GM10266 (cell line): ENCODE results near the gene LMO3.

Experiments used
- DNase-seq: peaks from one replicate; pipeline ENCODE4 v3.0.0; 2012; ENCODE audit errors: extremely low spot score
- TF ChIP-seq, protein P1 (sequence below): IDR thresholded peaks from 2 replicates; pipeline ENCODE4 v1.5.1; 2012; ENCODE audit warnings: mild to moderate bottlenecking, low read depth; ENCODE audit not compliant: control insufficient read depth, insufficient read depth; ENCODE audit errors: missing control alignments

LMO3 gene

DNA sequence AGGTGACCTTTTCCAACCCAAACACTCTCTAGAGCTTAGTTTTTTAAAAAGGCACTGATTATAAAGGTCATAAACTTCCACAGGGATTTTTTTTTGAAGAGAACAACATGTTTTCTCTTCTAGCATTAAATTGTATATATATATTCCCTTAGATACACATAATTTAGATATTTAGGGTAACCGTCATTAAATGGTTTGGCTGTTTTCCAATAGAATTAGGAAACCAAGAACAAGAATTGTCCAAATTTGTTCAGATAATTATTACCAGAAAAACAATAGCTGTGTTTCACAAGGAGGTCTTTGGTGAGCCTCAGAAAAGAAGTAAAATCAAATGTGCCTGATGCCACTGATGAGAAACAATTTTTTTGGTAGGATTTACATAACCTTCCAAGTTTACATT lies 26.9 kb downstream of the LMO3 start:
- DNase-seq, result no peak
- TF ChIP-seq, protein P1, sequence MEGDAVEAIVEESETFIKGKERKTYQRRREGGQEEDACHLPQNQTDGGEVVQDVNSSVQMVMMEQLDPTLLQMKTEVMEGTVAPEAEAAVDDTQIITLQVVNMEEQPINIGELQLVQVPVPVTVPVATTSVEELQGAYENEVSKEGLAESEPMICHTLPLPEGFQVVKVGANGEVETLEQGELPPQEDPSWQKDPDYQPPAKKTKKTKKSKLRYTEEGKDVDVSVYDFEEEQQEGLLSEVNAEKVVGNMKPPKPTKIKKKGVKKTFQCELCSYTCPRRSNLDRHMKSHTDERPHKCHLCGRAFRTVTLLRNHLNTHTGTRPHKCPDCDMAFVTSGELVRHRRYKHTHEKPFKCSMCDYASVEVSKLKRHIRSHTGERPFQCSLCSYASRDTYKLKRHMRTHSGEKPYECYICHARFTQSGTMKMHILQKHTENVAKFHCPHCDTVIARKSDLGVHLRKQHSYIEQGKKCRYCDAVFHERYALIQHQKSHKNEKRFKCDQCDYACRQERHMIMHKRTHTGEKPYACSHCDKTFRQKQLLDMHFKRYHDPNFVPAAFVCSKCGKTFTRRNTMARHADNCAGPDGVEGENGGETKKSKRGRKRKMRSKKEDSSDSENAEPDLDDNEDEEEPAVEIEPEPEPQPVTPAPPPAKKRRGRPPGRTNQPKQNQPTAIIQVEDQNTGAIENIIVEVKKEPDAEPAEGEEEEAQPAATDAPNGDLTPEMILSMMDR, result no peak

DNA sequence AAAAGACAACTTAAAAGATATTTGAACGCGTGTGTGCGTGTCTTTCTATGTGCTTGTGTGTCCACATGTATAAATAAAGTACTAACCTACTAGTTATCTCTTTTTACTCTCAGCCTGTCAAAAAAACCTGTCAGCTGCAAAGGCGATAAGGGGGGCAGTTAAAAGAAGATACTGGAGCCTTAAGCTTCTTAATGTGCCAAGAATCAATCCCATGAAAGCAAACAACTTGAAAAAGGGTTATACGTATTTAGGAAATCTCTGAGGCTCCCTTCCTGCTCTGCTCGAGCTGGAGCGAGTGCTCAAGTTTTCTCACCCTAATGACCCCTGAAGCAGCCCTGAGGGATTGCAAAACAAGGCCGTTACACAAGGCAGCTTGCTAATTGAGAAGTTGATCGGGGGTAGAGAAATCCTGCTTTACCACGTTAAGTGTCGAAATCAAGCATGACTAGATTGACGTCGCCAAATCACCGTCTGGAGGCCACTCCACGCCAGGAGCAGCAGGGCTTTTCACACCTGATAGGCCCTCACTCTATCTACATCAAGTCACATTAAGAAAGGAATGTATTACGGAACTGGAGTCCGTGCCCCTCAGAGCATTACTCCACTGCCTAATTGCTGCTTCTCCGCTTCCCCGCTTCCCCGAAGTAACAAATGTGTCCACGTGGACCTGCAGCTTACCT lies 32.4 kb downstream of the LMO3 start:
- DNase-seq, result no peak
- TF ChIP-seq, protein P1, result no peak

DNA sequence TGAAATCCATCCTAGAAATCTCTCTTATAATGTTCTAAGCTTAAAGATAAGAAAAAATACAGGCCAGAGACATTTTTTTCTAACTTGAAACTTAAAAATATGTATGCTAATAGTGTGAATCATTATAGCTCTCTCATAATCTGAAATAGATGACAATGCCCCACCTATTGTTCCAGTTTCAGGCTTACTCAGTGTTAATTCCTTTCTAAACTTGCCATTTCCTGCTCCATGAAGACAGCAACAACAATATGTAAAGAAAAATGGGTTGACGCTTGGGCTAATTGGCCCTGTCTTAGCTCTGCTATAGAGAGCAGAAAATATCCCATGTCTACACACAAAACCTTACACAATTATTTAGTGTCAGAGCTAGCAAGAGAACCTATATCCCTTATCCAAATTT lies 37.1 kb downstream of the LMO3 start:
- TF ChIP-seq, protein P1, result no peak
- DNase-seq, result no peak

DNA sequence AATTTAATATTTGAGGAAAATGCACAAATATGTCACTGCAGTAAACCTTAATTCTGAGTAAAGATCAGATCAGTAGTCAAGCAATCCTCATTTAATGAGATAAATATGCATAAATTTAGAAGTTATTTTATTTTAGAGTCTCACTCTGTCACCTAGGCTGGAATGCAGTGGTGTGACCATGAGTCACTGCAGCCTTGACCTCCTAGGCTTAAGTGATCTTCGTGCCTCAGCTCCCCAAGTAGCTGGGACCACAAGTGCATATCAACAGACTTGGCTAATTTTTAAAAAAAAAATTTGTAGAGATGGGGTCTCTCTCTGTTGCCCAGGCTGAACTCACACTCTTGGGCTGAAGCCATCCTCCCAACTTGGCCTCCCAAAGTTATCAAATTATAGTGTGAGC lies 41.3 kb downstream of the LMO3 start:
- no peak for DNase-seq
- TF ChIP-seq, protein P1, result no peak

DNA sequence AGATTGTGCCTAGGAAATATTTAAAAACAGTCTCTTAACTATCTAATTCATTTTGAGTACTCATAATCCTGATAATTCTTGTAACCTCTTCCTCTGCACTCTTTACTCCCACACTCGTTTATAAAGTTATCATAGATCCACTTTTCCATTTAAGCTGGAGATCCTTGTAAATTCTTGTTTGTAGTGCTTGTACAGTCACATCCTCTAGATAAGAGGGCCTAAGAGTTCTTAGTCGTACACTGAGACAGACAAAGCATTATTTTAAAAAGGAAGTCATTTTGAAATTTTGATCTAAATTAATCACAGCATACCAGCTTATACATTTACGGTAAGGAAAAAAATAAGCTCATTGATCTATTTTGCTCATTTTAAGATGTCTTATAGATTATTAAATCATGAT lies 42.5 kb downstream of the LMO3 start:
- no peak for DNase-seq
- TF ChIP-seq, protein P1, result no peak

DNA sequence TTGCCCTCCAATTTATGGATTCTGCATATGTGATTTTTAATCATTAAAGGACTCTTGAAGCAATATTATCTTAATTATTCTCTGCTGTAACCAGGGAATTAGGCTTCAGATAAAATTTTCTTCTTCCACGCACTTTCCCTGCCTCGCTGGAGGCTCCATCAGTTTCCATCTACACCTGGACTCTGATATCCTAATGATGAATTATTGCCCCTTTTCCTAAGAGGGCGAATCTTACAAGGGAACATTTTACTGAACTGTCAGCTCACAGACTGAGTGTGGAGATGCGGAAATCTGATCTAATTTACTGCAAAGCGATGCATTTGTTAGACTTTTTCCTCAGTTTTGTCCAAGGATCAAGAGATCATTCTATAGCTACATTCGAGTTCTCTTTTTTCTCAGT lies 43.0 kb downstream of the LMO3 start:
- no peak for DNase-seq

DNA sequence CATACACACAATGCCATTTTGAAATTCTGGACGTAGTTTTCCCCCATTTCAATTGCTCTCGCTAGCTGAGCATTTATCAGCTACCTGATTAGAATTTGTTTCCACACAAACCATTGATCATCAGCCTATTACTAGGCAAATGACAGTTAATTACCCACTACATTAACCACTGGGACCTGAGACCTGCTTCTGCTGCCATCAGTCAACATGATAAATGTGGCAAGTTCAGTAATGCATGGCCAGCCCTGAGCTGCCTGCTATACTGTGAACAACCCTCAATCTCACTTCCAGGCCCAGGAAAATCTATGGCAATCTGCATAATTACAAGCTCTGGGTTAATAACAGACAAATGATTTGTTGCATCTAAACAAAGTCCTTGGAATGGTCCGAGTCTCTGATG lies 43.5 kb downstream of the LMO3 start:
- TF ChIP-seq, protein P1, result no peak
- no peak for DNase-seq

More for the DNA sequence above, 43.0 kb downstream of the LMO3 start:
- TF ChIP-seq, protein P1, result no peak
